Measurements from ENCODE around the gene GATD1.

GATD1 gene, protein sequence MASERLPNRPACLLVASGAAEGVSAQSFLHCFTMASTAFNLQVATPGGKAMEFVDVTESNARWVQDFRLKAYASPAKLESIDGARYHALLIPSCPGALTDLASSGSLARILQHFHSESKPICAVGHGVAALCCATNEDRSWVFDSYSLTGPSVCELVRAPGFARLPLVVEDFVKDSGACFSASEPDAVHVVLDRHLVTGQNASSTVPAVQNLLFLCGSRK

DNA sequence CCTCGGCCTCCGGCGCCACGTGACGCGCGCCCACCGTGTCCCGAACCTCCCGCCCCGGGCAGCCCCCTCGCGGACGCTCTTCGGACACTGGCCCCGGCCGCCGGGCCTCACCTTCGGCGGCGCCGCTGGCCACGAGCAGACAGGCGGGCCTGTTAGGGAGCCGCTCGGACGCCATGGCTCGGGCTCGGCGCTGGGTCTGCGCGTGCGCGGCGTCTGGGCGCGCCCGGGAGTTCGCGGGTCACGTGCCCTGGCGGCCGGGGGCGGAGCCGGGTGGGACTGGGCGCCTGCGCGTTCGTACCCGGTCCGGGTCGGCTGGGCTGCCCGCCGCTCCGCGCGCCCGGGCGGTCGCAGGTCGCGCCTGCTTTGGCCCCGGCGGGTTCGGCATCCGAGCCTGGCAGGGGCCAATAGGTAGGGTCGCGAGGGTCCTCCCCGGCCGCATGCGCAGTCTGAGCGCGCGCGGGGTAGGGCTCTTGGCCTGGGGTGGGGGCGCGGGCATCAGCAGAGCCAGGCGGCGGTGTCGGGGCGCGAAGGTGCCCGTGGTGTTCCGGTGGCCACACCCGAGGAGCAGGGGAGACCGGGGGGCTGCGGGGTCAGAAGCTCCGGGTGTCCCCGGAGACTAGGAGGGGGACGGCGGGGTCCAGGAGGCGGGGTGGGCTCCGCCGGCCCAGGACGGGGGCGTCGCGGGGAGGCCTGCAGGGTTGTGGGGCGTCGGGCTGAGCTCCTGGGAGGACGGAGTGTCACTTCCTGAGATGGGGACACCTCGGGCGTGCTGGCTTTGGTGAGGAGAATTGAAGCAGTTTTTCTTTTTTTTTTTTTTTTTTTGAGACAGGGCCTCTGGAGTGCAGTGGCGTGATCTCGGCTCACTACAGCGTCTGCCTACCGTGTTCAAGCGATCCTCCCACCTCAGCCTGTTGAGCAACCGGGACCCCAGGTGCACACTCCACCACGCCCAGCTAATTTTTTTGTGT, at the start of gene GATD1:
TSS of gene GATD1 (minus strand) at position 200 of the 968 bp plus-strand sequence. CDS start at position 175, 25 bp downstream.
- Mint-ChIP-seq H3K36me3 (no peaks in the 10 kb centered on the region), H3K27ac (peak within 1 kb of the TSS; percentile 62), H3K4me1 (peaks cover 25% of the 10 kb centered on the region), H3K27me3 (no peaks in the 10 kb centered on the region), H3K4me3 (peak within 1 kb of the TSS; percentile 86), H3K9me3 (no peaks in the 10 kb centered on the region)

DNA sequence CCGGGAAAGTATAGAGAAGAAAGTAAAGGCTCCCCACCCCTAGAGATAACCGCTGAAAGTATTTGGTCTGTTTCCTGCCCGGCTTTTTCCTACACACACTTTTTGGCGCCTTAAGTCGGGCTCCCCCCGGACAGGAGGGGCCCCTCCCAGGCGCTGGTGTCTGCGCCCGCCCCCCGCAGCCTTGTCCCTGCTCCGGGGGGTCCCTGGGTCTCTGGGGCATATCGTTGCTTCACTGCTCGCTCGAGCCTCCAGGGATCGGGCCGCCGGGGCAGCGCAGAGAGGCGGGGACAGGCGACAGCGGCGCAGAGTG, 49.5 kb upstream of the GATD1 start:
- Mint-ChIP-seq H3K27ac (no peak overlapping the region), H3K9me3 (no peaks in the 10 kb centered on the region), H3K4me3 (peak overlapping the region; percentile 72), H3K36me3 (no peaks in the 10 kb centered on the region), H3K27me3 (peaks cover 10% of the 10 kb centered on the region), H3K4me1 (peaks cover 31% of the 10 kb centered on the region)

DNA sequence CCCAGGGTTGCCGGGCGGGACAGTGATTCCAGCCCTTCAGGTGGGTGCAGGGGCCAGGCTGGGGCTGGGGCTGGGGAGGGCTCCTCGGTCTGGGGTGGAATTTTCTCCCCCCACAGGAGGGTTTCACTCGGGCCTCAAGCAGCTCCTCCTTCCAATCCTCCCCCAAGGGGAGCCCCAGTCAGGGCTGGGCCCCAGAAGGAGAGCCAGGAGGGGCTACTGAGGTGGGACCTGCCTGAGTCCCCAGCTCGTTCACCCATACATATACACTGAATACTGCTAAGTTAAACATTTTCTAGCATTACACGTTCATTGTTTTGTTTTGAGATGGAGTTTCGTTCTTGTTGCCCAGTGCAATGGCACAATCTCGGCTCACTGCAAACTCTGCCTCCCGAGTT, 48.9 kb upstream of the GATD1 start:
- no peaks in the 10 kb centered on the region for H3K9me3 Mint-ChIP-seq
- H3K27me3 Mint-ChIP-seq, result peaks cover 9% of the 10 kb centered on the region
- peaks cover 25% of the 10 kb centered on the region for H3K4me1 Mint-ChIP-seq
- H3K36me3 Mint-ChIP-seq, result no peaks in the 10 kb centered on the region
- peak overlapping the region; percentile 72 for H3K4me3 Mint-ChIP-seq
- H3K27ac Mint-ChIP-seq, result no peak overlapping the region

DNA sequence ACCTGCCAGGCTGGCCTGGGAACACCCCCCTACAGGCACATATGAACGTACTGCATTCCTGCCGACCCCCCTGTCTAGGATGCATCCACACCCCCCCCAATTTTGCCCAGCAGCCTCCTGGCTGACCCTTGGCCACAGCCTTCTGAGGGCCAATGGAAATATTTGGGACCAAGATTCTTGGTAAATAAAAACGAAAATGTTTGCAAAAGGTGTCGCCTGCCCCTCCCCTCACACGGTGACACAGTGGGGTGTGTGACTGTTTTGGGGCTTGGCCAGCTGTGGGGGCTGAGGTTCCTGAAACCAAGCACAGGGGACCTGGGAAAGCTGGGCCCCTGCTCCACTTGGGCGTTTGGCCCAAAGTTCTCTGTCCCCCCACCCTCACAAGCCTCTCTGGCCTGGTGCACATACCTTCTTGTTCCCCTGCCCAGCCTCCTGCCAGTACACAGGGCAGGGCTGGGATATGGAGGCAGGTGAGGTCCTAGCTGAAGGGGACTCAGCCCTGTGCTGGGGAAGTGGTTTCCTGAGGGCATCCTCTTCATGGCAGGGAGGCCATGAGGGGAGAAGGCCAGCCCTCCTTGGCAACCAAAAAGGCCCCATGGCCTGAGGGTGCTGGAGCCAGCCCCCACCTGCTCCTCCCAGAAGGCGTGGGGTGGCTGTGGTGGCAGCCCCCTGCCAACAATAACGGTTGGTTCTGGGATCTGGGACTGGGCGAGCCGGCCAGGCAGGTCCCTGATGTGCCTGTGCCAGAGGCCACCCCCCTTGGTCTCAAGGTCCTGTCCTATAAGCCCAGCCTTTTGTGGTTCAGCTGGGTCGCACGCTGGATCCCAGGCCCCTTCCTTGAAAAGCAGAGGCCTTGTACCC, 48.3 kb upstream of the GATD1 start:
- H3K27me3 Mint-ChIP-seq, result peaks cover 9% of the 10 kb centered on the region
- H3K4me1 Mint-ChIP-seq, result peaks cover 28% of the 10 kb centered on the region
- H3K9me3 Mint-ChIP-seq, result no peaks in the 10 kb centered on the region
- no peak overlapping the region for H3K4me3 Mint-ChIP-seq
- H3K27ac Mint-ChIP-seq, result no peak overlapping the region
- no peaks in the 10 kb centered on the region for H3K36me3 Mint-ChIP-seq

DNA sequence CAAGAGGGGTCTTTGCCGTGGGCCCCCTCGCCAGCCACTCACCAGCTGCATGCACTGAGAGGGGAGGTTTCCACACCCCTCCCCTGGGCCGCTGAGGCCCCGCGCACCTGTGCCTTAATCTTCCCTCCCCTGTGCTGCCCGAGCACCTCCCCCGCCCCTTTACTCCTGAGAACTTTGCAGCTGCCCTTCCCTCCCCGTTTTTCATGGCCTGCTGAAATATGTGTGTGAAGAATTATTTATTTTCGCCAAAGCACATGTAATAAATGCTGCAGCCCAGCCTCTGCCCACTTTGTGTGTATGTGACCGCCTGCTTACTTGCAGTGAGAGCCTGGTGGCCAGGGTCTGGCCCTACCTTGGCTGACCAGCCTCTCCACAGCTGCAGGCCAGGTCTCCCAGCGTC, 47.7 kb upstream of the GATD1 start:
- no peak overlapping the region for H3K4me3 Mint-ChIP-seq
- H3K4me1 Mint-ChIP-seq, result peaks cover 28% of the 10 kb centered on the region
- no peaks in the 10 kb centered on the region for H3K9me3 Mint-ChIP-seq
- peaks cover 9% of the 10 kb centered on the region for H3K27me3 Mint-ChIP-seq
- H3K36me3 Mint-ChIP-seq, result no peaks in the 10 kb centered on the region
- no peak overlapping the region for H3K27ac Mint-ChIP-seq

DNA sequence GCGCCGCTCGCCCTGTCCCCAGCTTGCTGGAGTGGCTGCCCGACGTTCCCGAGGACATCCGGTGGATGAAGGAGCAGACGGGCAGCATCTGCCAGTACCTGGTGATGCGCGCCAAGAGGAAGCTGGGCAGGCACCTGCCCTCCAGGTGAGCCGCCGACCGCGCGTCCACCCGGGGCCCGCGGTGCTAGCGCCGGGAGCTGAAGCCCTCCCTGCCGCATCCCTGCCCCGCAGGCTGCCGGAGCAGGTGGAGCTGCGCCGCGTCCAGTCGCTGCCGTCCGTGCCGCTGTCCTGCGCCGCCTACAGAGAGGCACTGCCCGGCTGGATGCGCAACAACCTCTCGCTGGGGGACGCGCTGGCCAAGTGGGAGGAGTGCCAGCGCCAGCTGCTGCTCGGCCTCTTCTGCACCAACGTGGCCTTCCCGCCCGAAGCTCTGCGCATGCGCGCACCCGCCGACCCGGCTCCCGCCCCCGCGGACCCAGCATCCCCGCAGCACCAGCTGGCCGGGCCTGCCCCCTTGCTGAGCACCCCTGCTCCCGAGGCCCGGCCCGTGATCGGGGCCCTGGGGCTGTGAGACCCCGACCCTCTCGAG, 47.1 kb upstream of the GATD1 start:
- H3K27ac Mint-ChIP-seq, result no peak overlapping the region
- H3K36me3 Mint-ChIP-seq, result no peaks in the 10 kb centered on the region
- H3K9me3 Mint-ChIP-seq, result no peaks in the 10 kb centered on the region
- H3K4me3 Mint-ChIP-seq, result no peak overlapping the region
- peaks cover 9% of the 10 kb centered on the region for H3K27me3 Mint-ChIP-seq
- H3K4me1 Mint-ChIP-seq, result peaks cover 23% of the 10 kb centered on the region

DNA sequence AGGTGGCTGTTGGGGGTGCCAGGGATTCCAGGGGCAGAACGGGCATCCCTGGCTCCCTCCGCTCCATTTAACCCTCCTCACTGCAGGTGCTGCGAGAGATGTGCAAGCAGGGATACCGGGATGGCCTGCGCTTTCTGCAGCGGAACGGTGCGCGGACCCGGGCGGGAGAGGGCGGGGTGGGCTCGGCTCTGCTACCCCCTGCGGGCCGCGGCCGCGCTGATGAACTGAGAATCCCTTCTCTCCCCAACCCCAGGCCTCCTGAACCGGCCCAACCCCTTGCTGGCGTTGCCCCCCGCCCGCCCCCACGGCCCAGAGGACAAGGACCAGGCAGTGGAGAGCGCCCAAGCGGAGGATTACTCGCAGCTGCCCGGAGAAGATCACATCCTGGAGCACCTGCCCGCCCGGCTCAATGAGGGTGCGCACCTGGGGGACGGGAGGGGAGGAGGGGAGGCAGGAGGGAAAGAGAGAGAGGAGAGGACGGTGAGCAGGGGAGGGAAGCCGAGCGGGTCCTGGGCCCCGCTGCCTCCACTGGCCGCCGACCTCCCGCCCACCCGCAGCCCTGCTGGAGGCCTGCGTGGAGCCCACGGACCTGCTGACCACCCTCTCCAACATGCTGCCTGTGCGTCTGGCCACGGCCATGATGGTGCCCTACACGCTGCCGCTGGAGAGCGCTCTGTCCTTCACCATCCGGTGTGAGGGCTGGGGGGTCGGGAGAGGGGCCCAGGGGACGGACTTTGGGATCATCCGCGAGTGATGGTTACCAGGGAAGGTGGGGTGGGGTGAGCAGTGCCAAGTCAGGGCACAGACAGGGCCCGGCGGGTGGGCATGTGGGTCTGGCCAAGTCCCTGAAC, 46.4 kb upstream of the GATD1 start:
- H3K9me3 Mint-ChIP-seq, result no peaks in the 10 kb centered on the region
- peaks cover 6% of the 10 kb centered on the region for H3K27me3 Mint-ChIP-seq
- no peak overlapping the region for H3K27ac Mint-ChIP-seq
- no peaks in the 10 kb centered on the region for H3K36me3 Mint-ChIP-seq
- H3K4me3 Mint-ChIP-seq, result no peak overlapping the region
- H3K4me1 Mint-ChIP-seq, result peaks cover 17% of the 10 kb centered on the region

DNA sequence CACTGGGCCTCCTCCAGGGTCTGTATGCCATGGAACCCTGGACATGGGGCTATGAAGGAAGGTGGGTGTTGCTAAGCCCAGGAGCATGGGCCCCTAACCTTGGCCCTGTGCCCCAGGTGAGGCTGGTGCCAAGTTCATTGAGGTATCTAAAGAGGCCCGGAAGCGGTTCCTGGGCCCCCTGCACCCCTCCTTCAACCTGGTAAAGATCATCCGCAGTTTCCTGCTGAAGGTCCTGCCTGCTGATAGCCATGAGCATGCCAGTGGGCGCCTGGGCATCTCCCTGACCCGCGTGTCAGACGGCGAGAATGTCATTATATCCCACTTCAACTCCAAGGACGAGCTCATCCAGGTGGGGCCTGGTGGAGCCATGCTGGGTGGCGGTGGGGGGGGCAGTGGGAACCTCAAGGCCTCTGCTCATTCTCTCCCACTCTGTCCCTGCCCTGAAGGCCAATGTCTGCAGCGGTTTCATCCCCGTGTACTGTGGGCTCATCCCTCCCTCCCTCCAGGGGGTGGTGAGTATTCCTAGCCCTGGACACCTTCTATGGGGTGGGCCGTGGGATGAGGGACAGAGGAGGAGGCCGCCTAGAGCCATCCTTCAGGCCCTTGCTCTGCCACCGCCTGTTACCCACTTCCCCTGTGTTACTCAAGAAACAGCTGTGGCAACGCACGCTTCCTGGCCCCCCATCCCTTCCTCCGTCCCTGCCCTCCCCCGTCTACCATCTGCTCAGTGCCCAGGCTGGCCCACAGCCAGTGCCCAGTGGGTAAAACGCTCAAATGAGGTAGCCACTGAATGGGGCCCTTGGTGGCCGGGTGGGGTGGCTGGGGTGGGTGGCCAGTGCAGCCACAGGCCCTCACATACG, 44.5 kb upstream of the GATD1 start:
- peaks cover 8% of the 10 kb centered on the region for H3K4me1 Mint-ChIP-seq
- H3K4me3 Mint-ChIP-seq, result peak overlapping the region; percentile 30

DNA sequence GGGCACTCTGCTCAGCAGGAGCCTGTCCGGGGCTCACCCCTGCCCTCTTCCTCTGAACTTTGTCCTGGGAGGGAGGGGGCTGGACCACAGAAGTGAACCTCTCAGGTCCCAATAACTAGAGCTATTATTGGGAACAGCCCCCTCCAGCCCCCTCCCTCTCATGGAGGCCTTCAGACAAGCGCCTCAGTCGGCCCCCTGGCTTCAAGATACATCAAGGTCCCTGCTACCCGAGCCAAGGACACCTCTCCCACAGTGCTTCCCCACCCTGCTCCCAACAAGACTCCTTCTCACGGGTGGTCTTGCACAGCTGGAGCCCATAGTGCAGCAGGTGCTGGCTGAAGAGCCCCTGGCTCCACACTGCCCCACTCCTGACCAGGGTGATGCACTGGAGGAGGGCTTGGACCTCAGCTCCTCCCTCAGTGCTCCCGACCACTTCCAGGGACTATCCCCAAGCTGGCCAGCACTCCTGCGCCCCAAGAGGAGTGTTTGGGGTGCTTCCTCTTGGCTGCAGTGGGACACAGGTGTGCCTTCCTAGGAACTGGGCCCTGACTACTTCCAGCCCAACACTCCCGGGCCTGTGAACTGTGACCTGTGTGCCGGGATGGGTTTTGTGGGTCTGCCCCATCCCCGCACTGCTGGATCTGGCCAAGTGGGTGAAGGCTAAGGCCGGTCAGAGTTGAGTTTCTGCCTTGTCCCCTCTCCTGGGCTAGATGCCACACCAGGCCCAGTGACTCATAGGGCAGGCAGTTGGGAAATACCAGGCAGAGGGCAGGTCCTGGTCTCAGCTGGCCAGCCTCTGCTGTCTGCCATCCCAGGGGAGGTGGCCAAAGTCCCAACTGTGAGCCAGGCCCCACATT, 43.6 kb upstream of the GATD1 start:
- Mint-ChIP-seq H3K9me3 (no peaks in the 10 kb centered on the region), H3K4me3 (peak overlapping the region; percentile 86), H3K4me1 (peaks cover 4% of the 10 kb centered on the region), H3K27me3 (no peaks in the 10 kb centered on the region), H3K27ac (no peak overlapping the region), H3K36me3 (no peaks in the 10 kb centered on the region)

More for the DNA sequence above, 44.5 kb upstream of the GATD1 start:
- Mint-ChIP-seq H3K36me3 (no peaks in the 10 kb centered on the region), H3K27ac (no peak overlapping the region), H3K9me3 (no peaks in the 10 kb centered on the region), H3K27me3 (no peaks in the 10 kb centered on the region)

DNA sequence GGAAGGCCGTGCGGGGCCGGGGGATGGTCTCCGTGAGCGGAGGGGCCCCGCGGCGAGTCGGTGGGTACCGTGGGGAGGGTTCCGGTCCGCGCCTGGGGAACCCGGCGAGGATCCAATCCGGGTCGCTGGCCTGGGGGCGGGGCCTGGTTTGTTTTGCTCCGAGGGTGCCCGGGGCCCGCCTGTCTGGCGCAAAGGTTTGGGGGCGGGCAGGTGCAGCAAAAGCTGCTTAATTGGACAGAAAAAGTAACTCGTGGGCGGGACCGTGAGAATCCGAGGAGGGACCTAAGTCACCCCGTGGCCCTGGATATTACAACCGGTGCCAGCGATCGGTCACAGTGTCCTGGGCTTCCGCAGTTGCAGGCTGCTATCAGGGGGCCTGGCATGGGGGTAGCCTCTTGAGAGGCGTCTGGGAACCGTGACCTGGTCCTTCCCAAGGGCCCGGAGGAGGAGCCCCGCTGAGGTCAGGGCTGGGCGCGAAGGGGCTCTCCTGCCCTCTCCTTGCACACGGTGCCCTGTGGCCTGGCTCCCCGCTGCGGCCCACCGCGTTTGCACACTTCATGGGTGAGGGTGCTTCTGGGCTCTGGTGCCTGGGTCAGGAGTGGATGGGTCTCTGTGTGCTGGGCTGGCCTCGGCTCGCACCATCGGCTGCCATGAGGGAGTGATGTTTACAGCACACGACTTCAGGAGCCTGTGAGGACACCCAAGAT, 42.8 kb upstream of the GATD1 start:
- Mint-ChIP-seq H3K27me3 (no peaks in the 10 kb centered on the region), H3K4me1 (peaks cover 4% of the 10 kb centered on the region), H3K9me3 (no peaks in the 10 kb centered on the region), H3K36me3 (no peaks in the 10 kb centered on the region), H3K4me3 (peak overlapping the region; percentile 86), H3K27ac (peak overlapping the region; percentile 76)

DNA sequence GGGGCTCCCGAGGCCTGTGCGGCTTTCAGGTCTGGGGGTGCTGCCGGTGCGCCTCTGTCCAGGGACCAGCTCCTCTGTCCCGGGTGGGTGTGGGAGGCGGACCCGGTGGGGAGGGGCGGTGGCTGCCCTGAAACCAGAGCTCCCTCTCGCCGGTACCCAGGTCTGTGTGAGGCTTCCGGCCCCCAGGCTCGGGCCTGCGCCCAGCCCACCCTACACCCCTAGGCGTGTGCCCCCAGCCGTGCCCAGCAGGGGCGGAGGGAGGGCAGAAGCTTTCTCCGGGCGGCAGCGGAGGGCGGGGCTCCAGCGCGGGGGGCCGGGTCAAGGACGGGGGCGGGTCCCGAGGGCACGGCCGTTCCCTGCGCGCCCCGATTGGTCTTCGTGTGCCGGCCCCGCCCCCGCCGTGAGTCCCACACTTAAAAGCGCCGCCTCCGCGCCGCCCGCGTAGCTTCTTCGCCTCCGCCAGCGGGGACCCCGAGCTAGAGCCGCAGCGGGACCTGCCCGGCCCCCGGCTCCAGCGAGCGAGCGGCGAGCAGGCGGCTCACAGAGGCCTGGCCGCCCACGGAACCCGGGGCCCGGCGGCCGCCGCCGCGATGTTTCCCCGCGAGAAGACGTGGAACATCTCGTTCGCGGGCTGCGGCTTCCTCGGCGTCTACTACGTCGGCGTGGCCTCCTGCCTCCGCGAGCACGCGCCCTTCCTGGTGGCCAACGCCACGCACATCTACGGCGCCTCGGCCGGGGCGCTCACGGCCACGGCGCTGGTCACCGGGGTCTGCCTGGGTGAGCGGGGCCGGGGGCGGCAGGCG, 42.0 kb upstream of the GATD1 start:
- Mint-ChIP-seq H3K9me3 (no peaks in the 10 kb centered on the region), H3K27ac (no peak overlapping the region), H3K4me1 (peaks cover 4% of the 10 kb centered on the region), H3K27me3 (no peaks in the 10 kb centered on the region), H3K4me3 (peak overlapping the region; percentile 86), H3K36me3 (no peaks in the 10 kb centered on the region)
